ENCODE data around the gene CYTH3. TPM values are rescaled to one million over a fixed set of nuclear protein-coding genes. Genes with fewer than 3 reads are reported as not detected.

The CYTH3 gene
- total and polyA plus RNA-seq, 3 donors from 2014 or later = 49.3 to 82.2 (median 65.5) TPM

DNA sequence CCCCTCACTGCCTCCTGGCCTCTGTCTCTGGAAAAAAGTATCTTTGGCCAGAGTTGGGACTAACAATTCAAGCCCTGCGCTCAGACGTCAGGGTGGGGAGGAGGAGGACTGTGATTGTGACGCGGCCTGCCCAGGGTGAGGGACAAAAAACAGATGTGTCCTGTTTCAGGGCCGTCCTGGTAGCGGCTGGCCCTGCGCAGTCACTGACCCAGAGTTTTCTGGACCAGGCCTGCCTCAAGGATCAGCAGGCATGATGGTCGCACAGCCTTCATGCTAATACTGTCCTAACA lies 110.1 kb downstream of the CYTH3 start:
- WGBS, 2 donors = 63 to 68% methylated on average over 3 to 8 of the region's 8 CpGs
- Histone ChIP-seq H3K27me3 (no peaks in the 10 kb centered on the region), H3K9me3 (no peaks in the 10 kb centered on the region), H3K27ac (peak overlapping the region in 1 of 2 donors; percentile 48), H3K4me1 (peaks cover 4% of the 10 kb centered on the region), H3K4me3 (no peak overlapping the region), H3K36me3 (ENCODE audit: low read depth, missing control alignments) (no peaks in the 10 kb centered on the region)
- intact Hi-C loops (cut with DNase I; ENCODE audit: low total_unique reads) = no loop called here
- no peak for DNase-seq
- TF ChIP-seq POLR2A (IDR thresholded peaks at IDR 0.05) = no peak
- TF ChIP-seq, protein P1, sequence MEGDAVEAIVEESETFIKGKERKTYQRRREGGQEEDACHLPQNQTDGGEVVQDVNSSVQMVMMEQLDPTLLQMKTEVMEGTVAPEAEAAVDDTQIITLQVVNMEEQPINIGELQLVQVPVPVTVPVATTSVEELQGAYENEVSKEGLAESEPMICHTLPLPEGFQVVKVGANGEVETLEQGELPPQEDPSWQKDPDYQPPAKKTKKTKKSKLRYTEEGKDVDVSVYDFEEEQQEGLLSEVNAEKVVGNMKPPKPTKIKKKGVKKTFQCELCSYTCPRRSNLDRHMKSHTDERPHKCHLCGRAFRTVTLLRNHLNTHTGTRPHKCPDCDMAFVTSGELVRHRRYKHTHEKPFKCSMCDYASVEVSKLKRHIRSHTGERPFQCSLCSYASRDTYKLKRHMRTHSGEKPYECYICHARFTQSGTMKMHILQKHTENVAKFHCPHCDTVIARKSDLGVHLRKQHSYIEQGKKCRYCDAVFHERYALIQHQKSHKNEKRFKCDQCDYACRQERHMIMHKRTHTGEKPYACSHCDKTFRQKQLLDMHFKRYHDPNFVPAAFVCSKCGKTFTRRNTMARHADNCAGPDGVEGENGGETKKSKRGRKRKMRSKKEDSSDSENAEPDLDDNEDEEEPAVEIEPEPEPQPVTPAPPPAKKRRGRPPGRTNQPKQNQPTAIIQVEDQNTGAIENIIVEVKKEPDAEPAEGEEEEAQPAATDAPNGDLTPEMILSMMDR (IDR thresholded peaks at IDR 0.05) = no peak

DNA sequence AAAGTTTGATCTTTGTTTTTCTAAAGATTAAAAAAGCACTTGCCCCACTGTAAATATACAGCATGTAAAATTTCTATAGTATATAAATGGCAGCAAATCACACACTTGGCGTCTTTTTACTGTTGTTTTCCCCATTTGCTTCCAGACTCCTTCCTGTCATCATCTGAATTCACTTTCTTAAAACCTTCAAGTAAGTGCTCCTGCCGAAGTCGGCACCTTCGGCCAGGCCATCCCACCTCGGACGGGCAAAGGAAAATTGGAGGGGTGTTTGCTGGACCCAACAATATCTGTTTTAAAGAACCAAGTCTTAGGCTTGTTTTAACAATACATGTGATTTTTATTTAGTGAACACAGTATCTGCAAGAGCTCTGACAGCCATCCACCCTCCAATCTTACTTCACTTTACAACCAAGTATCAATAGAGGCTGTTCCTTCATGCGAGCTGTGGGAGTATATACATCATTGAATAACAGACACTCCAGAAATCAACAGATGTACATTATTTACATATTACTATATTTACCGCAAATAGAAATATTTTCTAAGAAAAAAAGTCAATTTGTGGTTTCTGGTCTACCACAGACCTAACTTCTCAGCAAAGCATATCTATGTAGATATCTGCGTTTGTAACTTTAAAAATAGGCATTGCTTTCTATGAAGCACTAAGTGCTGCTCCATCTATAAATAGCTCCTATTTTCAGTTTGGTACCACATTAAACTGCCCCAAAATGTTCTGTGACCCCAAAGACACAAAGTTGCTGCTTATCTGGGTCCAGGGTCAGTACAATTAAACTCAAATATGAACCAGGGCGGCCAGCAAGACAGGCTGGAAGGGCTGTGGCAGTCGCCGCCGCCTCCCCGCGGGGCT lies 110.7 kb downstream of the CYTH3 start:
- intact Hi-C loops (cut with DNase I; ENCODE audit: low total_unique reads) = no loop called here
- Histone ChIP-seq H3K36me3 (ENCODE audit: low read depth, missing control alignments) (no peaks in the 10 kb centered on the region), H3K9me3 (no peaks in the 10 kb centered on the region), H3K4me3 (no peak overlapping the region), H3K27ac (no peak overlapping the region), H3K4me1 (peaks cover 4% of the 10 kb centered on the region), H3K27me3 (no peaks in the 10 kb centered on the region)
- 71 to 76% methylated on average over 15 of the region's 15 CpGs for WGBS, 2 donors
- no peak for TF ChIP-seq POLR2A (IDR thresholded peaks at IDR 0.05)
- TF ChIP-seq, protein P1 (IDR thresholded peaks at IDR 0.05) = no peak
- DNase-seq = no peak

DNA sequence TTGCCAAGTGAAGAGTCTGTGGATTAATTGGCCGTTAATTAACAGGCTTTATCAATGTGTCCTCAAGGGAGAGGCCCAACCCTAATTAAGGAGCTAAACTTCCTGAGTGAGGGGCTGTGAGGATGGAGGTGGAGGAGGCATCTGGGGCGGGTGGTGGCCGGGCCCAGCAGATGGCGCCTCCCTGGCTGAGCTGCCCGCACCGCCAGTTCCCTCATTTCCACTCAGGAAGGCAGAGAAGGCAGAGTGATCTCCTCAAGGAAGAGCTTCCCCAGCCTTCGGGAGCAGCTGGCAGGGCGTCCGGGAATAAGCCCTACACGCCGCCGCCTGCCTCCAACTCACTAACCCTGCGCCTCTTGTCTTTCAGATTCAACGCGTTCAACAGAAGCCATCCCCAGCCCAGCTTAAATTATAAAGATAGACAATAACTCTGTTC lies 112.2 kb downstream of the CYTH3 start:
- H3K9me3 ChIP-seq = no peaks in the 10 kb centered on the region
- TF ChIP-seq POLR2A (IDR thresholded peaks at IDR 0.05) = no peak
- TF ChIP-seq, protein P1 (IDR thresholded peaks at IDR 0.05) = peak; percentile 48 to 61 (median 51)
- H3K36me3 ChIP-seq (ENCODE audit: low read depth, missing control alignments) = no peaks in the 10 kb centered on the region
- no peaks in the 10 kb centered on the region for H3K27me3 ChIP-seq
- no peak overlapping the region for H3K27ac ChIP-seq
- WGBS, 2 donors = 37 to 43% methylated on average over 15 of the region's 15 CpGs
- peak; percentile 81 for DNase-seq
- H3K4me1 ChIP-seq = peaks cover 4% of the 10 kb centered on the region
- H3K4me3 ChIP-seq = no peak overlapping the region
- intact Hi-C loops (cut with DNase I; ENCODE audit: low total_unique reads) = no loop called here

DNA sequence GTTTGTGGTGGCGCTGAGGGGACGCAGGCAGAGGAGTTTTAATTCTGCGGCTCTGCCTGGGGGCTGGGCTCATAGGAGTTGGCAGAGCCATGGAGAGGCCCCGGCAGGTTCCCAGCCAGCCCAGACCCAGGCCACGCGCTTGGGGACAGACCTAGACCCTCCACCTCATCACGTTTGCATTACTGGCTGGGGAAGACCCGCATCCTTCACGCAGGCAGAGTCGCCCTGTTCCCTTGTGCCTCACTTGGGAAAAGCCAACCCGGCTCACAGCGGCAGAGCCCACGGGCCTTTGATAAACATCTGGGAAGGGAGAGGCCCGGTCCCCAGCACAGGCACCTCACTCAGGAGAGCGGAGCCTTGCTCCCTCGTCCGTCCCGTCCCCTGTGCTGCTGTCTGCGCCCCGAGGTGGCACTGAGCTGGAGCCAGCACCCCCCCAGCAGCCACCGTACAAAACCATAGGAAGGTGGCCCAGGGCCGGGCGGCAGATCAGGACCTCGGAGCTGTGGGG lies 112.8 kb downstream of the CYTH3 start:
- 86 to 89% methylated on average over 23 to 24 of the region's 24 CpGs for WGBS, 2 donors
- Histone ChIP-seq H3K4me3 (no peak overlapping the region), H3K27ac (no peak overlapping the region), H3K9me3 (no peaks in the 10 kb centered on the region), H3K36me3 (ENCODE audit: low read depth, missing control alignments) (no peaks in the 10 kb centered on the region), H3K27me3 (no peaks in the 10 kb centered on the region), H3K4me1 (peaks cover 4% of the 10 kb centered on the region)
- DNase-seq = no peak
- TF ChIP-seq, protein P1 (IDR thresholded peaks at IDR 0.05) = no peak
- no peak for TF ChIP-seq POLR2A (IDR thresholded peaks at IDR 0.05)
- intact Hi-C loops (cut with DNase I; ENCODE audit: low total_unique reads) = loop anchor here (10.0 kb wide), 1 partner anchor 165 kb away; no protein-coding TSS in a partner anchor
